Placental pericyte (primary cell): Measurements from ENCODE around the gene FSTL1. TPM values are rescaled to one million over a fixed set of nuclear protein-coding genes. Genes with fewer than 3 reads are reported as not detected.

ENCODE experiments used
- total RNA-seq: library from RNA; depleted of rRNA; stranded (reverse); fragments of >200 nt; gene quantifications from 2 replicates; pipeline ENCODE4 v1.2.3, GENCODE V29; 2012

Gene FSTL1, protein sequence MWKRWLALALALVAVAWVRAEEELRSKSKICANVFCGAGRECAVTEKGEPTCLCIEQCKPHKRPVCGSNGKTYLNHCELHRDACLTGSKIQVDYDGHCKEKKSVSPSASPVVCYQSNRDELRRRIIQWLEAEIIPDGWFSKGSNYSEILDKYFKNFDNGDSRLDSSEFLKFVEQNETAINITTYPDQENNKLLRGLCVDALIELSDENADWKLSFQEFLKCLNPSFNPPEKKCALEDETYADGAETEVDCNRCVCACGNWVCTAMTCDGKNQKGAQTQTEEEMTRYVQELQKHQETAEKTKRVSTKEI
- 528 and 957 TPM in 2 replicates for total RNA-seq

DNA sequence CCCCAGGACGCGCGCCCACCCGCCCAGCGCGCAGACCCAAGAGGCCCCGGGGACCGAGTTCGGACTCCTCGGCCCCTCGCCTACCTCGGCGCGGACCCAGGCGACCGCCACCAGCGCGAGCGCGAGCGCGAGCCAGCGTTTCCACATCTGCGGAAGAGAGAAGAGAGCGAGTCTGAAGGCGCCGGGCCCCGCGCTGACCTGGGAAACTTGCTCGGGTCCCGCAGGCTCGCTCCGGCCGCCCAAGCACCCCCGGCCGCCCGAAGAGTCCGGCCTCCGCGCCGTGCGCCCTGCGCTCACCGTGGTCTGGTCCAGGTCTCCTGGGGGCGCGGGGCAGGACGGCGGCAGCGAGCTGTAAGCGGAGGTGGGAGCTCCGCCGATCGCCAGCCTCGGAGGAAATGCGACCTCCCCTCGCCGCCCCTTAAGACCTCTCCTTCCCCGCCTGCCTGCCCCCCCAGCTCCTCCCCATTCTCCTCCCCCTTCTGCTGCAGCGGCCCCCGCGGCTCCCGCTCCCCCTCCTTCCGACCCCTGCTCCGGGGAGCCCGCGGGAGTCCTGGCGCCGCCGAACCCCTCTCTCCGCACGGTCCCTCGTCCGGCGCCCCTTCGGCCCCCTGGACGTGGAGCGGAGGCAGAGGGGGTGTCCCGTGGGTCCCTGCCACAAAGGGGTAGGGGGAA lies at the start of gene FSTL1:
TSS of gene FSTL1 (minus strand) at position 393 of the 672 bp plus-strand sequence. CDS start at position 147, 246 bp downstream.

DNA sequence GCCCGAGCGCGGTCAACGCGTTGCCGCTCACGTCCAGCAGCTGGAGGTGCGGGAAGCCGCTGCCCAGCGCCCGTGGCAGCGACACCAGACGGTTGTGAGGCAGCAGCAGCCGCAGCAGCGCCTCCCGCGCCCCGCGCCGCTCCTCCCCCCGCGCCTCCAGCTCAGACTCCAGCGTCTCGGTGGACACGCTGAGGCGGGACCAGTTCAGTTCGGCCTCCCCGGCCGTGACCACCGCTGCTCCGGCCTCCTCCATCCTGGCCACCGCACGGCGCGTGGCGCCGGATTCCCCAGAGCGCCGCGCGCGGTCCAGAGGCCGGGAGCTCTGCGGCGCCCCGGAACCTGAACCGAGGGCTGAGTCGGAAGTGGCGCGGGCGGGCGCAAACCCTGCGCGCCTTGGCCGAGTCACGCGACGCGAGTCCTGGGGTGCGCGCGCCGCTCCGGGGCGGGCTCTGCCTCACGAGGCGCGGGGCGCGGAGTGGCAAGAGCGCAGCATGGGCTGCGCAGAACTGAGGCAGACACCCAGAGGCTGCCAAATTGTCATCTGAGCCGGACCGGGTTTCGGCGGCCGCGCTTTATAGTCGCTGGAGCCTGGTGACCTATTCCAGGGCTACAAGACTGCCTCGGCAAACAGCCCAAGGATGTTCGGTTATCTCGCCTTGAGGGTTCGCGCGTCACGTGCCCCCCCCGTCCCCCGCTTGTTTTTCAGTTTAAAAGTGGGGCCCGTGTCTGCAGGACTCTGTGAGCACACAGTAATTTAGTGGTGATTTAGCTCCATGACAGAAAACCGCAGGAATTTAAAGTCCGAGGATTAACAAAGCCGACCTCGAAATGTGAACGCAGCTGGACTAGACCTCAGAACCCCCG lies 101.6 kb downstream of the FSTL1 start, which contains the start of gene LRRC58:
TSS of gene LRRC58 (minus strand) at position 364 of the 864 bp plus-strand sequence. CDS start at position 253, 111 bp downstream.

Other genes with a start within 250 kb of the FSTL1 start
- 0.44 and 1.4 TPM in 2 replicates for gene GPR156, start 165.8 kb downstream of the FSTL1 start, total RNA-seq
- gene LRRC58, start 101.6 kb downstream of the FSTL1 start, total RNA-seq: 23.4 and 50.4 TPM in 2 replicates
- gene NDUFB4, start 145.3 kb upstream of the FSTL1 start, total RNA-seq: 26.9 and 40.5 TPM in 2 replicates
- 0.14 and 0.88 TPM in 2 replicates for gene HGD, start 231.2 kb upstream of the FSTL1 start, total RNA-seq